ENCODE data around the gene GPR17. TPM values are rescaled to one million over a fixed set of nuclear protein-coding genes. Genes with fewer than 3 reads are reported as not detected.

GPR17 gene
- total RNA-seq, 4 donors from 2014 or later = 1.1 to 1.6 (median 1.2) TPM

DNA sequence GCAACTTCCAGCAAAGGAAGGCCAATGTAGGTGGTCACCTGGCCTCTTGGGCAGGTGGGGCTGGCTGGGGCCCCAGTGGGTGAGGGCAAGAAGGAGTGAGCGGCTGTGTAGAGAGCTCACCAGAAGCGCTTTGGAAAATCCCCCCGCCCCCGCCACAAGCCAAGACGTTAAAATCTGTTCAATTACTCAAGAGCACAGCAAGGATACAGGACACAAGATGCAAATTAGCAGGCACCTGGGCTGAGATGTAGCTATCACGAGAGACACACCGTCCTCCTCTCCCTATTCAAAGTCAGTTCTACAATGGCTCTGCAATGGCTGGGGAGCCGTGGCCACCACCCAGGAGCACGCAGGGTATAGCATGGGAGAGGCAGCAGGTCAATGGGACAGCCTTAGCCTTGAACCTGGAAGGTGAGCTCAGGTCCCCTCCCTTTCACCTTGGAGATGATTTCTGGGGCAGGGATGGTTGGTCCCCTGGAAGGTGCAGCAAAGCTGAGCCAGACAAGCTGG lies 38.5 kb upstream of the GPR17 start:
- no peak overlapping the region for H3K4me3 ChIP-seq
- 90 to 92% methylated on average over 9 of the region's 9 CpGs for WGBS, 2 donors

GRCh38 chr2:127608061-127609030 lies 37.6 kb upstream of the GPR17 start:
- no peak overlapping the region for H3K27ac ChIP-seq
- no peaks in the 10 kb centered on the region for H3K4me1 ChIP-seq
- H3K9me3 ChIP-seq = peaks cover 0 to 37% (median 0%) of the 10 kb centered on the region in 4 donors
- TF ChIP-seq, protein P1, sequence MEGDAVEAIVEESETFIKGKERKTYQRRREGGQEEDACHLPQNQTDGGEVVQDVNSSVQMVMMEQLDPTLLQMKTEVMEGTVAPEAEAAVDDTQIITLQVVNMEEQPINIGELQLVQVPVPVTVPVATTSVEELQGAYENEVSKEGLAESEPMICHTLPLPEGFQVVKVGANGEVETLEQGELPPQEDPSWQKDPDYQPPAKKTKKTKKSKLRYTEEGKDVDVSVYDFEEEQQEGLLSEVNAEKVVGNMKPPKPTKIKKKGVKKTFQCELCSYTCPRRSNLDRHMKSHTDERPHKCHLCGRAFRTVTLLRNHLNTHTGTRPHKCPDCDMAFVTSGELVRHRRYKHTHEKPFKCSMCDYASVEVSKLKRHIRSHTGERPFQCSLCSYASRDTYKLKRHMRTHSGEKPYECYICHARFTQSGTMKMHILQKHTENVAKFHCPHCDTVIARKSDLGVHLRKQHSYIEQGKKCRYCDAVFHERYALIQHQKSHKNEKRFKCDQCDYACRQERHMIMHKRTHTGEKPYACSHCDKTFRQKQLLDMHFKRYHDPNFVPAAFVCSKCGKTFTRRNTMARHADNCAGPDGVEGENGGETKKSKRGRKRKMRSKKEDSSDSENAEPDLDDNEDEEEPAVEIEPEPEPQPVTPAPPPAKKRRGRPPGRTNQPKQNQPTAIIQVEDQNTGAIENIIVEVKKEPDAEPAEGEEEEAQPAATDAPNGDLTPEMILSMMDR (IDR thresholded peaks at IDR 0.05) = no peak
- TF ChIP-seq EP300 (IDR thresholded peaks at IDR 0.05) = no peak
- TF ChIP-seq POLR2A (IDR thresholded peaks at IDR 0.05) = no peak
- no peaks in the 10 kb centered on the region for H3K27me3 ChIP-seq
- no peaks in the 10 kb centered on the region for H3K36me3 ChIP-seq
- 81 to 87% methylated on average over 23 to 25 of the region's 25 CpGs for WGBS, 2 donors
- no peak for DNase-seq (ENCODE audit: low spot score in 2 of 2)
- H3K4me3 ChIP-seq = no peak overlapping the region

More for the DNA sequence above, 38.5 kb upstream of the GPR17 start:
- DNase-seq (ENCODE audit: low spot score in 2 of 2) = no peak
- Histone ChIP-seq H3K4me1 (no peaks in the 10 kb centered on the region), H3K27ac (no peak overlapping the region), H3K27me3 (no peaks in the 10 kb centered on the region), H3K9me3 (peaks cover 0 to 33% (median 0%) of the 10 kb centered on the region in 4 donors), H3K36me3 (no peaks in the 10 kb centered on the region)
- TF ChIP-seq, protein P1 (IDR thresholded peaks at IDR 0.05) = no peak
- TF ChIP-seq POLR2A (IDR thresholded peaks at IDR 0.05) = no peak
- TF ChIP-seq EP300 (IDR thresholded peaks at IDR 0.05) = no peak

GRCh38 chr2:127609031-127609751 lies 36.8 kb upstream of the GPR17 start:
- H3K4me1 ChIP-seq = no peaks in the 10 kb centered on the region
- peaks cover 0 to 39% (median 0%) of the 10 kb centered on the region in 4 donors for H3K9me3 ChIP-seq
- H3K4me3 ChIP-seq = no peak overlapping the region
- no peak for DNase-seq (ENCODE audit: low spot score in 2 of 2)
- WGBS, 2 donors = 89 to 90% methylated on average over 24 of the region's 24 CpGs
- H3K27me3 ChIP-seq = no peaks in the 10 kb centered on the region
- H3K27ac ChIP-seq = no peak overlapping the region
- no peaks in the 10 kb centered on the region for H3K36me3 ChIP-seq
- TF ChIP-seq, protein P1 (IDR thresholded peaks at IDR 0.05) = no peak
- TF ChIP-seq POLR2A (IDR thresholded peaks at IDR 0.05) (no peak), EP300 (IDR thresholded peaks at IDR 0.05) (no peak)

DNA sequence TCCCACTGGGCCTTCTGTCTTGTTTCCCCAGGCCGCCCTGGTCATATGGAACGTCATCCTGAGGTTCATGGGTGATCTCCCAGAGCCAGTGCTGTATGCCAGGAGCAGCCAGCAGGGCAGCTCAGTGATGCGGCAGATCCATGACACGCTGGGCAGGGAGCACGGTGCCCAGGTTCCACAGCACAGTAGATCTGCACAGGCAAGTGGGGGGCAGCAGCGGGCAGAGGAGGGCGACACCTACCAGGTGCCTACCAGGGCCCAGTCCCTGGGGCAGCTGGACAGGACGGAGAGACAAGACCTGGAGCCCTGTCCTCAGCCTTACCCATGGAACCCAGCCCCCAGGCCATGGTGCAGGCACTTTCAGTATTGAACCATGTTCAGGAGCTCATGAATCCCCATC lies 36.1 kb upstream of the GPR17 start:
- Histone ChIP-seq H3K27me3 (no peaks in the 10 kb centered on the region), H3K27ac (no peak overlapping the region), H3K4me3 (no peak overlapping the region), H3K36me3 (no peaks in the 10 kb centered on the region), H3K9me3 (peaks cover 0 to 41% (median 0%) of the 10 kb centered on the region in 4 donors), H3K4me1 (no peaks in the 10 kb centered on the region)
- no peak for DNase-seq (ENCODE audit: low spot score in 2 of 2)
- 91 to 94% methylated on average over 2 to 7 of the region's 8 CpGs for WGBS, 2 donors
- no peak for TF ChIP-seq POLR2A (IDR thresholded peaks at IDR 0.05)
- no peak for TF ChIP-seq EP300 (IDR thresholded peaks at IDR 0.05)
- TF ChIP-seq, protein P1 (IDR thresholded peaks at IDR 0.05) = no peak
